ENCODE measurements around the gene F5.

F5 gene

DNA sequence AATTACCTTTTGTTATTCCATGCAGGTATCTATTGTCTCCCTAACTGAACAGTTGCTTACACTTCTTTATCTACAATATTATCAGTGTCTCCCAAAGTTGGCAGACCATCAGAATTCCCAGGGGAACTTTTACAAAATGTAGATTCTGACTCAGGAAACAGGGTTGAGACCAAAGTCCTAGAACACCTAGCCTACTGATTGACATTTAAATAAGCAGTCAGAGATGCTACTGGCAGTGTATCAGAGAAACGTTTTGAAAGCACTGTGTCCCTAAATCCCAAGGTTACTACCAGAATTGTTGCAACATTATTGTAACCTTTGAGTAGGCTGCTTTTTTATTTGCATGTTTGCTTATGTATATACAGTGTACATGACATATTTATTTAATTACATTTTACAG lies 1.8 kb upstream of the F5 start:
- DNase-seq = no peak

DNA sequence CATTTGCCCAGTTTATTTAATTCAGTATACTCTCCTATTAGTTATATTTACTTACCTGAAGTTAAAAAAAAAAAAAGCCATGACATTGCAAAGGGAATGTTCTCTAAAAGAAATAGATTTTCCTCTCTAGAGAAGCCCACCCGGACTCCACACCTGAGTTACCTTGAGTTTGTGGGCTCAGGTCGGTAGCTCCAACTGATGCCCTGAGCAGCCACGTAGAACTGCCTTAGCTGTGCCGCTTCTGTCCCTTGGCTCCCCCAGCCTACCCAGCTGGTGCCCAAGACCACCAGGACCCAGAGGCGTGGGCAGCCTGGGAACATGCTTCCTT lies 250 bp downstream of the F5 start:
- no peak for DNase-seq

DNA sequence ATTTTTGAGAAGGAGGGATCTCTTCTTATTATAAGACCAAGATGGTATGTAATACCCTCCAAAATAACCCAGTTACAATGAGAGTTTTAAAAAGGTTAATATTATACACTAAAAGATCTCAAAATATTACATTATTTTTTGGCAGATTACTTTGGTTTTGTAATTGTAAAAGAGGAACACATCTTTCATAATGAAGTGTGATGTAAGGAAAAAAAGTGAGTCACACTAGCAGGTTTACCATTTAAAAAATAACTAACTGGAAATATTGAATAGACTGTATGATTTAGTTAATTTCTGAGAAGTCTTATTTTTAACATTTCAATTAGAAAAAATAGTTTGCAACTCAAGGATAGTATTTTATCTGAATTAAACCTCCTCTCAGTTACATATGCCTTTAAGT lies 1.1 kb downstream of the F5 start:
- DNase-seq = no peak

DNA sequence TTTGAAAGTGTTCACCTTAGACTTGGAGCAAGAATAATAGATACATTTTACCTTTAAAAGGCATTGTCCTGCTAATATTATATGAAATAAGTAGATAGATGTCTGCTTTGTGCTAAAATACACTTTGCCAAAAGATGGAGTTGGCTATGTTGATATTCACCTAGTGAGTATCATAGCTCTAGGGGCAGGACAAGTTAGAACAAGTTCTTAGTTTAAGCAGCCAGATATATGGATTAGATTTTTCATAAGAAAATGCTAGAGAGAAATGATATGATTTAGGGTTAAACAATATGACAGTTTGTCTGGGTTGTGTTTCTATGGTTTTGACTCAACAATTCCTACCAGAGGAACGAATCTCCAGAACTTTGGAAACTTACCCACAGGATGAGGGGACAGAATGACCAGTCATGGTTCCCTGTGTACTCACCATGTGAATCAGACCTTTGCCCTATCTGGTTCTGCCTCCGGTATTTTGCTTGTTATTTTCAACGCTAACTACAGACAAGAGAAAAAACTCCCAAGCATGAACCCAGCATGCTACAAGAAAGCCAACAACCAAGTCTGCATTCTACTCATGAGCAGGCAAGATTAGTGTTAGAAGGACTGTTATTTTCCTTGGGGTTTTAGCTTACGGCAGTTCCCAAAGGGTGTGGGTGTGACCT lies 1.7 kb downstream of the F5 start:
- DNase-seq = no peak

DNA sequence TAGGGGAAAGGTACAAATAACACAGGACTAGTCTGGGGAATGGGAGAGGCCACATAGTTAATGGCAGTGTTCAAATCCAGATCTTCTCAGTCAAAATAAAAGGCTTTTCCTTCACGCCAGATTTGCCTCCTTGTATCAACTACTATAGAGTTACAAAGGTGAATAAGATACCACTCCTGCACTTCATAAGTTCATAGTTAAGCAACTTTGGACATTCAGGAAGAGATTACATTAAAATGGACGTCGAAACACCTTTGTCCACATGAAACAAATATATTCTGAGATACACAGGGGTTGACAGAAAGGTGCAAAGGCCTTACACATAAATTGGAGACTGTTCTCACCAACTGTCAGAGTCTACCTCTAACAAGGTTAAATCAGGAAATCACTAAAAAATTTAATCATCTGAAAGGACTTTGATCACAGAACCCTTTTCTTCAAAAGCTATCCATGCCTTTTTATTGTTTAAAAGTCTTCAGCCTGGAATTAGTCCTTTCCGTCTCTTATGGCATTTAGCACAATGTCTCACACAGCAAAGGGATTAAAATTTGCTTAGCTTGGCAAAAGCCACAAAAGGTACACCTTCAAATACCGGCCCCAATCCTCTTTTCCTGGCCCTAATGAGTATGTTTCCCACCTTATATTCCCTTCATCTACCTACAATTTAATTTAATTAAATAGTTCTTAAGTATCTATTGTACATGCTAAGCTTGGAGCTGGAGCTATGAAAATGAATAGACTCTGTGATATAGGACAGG lies 8.1 kb downstream of the F5 start:
- no peak for DNase-seq

DNA sequence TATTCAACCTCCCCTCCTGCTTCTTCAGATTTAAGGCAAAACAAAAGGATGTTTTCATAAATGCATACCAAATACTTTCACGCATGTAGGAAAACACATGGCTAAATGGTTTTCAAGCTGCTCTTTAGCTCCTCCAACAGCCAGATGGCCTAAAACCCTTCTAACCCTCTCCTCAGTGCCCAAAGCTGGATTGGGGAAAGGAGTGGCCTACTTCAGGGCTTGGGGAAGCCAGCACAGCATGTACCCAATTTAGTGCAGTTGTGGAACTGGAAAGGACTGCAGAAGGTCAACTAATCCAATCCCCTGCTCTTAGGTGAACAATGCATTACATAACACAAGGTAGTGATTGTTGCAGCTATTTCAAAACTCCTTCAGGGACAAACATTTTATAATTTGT lies 9.3 kb downstream of the F5 start:
- DNase-seq = no peak

DNA sequence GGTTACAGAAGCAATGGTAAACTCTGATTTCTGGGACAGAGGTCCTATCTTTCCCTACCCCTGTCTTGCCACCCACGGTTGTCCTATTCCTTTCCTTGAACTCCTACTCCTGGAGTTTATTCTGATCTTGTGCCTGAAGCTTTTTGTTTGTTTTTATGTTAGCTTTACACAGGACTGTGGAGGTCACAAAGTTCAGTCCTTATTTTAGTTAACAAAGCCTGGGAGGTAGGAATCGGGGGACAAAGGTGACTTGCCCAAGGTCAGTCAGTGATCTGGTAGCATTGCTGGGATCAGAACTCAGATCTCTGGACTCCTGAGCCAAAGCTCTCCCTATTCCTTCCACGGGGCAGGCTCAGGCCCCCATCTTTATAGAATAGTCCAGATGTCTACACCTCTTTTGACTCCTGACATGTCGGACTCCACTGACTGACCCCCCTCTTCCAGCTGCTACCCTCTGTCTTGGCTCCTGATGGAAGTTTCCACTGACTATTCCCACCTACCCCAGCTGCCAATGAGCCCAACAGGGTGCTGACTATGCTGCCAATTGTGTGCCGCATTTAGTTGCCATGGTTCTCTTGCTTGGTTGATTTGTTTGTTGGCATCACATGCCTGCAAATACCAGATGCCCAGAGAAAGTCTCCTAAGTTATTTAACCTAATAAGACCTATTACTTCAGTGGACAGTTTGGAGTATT lies 9.9 kb downstream of the F5 start:
- no peak for DNase-seq

DNA sequence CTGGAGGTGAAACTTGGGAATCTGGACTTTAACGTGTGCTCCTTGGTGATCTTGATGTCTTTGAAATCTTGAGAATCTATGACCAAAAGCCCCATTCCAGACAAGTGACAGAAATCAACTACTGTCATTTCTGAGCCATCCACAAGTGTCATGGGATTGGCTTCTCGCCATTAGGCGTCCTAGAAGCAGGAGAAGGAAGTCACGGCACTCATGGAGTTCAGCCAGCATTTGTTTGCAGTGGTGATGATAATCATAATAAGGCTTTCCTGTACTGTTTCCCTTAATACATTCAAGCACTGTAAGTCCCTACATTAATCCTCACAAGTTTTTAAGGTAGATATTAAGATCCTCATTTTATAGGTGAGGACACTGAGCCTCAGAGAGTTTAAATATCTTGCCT lies 11.9 kb downstream of the F5 start:
- no peak for DNase-seq

DNA sequence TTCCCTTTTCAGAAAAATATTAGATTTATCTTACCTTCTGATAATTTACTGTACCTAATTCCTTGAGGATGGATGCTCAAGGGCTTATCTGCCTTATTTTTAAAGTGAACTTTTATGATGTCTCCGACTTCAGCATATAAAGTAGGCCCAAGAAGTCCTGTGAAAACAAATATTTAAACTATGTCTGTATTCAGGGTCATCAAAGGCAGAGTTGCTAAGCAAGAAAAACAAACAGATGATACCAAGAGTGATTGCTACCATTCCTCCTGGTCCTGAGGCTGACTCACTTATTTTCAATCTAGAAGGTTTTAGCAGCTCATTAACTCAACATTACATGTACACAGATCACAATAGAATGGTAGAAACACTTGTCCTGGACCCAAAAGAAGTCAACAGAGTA lies 14.1 kb downstream of the F5 start:
- DNase-seq = no peak

DNA sequence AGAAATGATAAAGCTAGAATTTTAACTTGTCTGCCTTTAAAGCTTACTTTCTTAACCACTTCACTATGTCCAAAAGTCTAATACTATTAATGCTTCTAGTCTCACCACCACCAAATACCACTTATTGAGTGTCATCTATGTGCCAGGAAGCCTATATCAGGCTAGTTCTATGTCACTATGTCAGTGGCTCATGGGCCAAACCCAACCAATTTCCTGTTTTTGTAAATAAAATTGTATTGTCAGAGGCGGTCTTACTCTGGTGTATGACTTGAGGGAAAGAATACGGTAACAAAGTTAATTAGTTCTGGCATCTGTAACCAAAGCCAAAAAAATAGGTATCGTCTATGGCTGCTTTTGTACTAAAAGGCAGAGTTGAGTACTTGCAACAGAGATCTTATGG lies 14.8 kb downstream of the F5 start:
- no peak for DNase-seq

DNA sequence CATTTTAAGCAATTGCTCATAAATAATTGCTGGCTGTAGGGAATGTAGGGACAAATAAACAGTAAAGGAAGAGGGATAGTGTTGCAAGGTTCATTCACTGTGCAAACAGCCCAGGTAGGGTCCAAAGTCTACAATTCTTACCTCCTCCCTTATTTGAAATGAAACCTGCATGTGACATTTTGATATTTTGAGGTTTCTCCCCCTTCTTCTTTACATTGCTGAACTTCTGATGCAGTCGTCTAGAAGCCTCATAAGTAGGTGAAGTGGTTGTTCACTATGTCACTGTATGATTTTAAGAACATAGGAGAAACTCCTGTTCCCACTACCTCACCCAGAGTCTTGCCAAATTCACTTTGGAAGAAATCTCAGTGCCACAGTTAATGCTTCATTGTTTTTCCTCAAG lies 16.1 kb downstream of the F5 start:
- no peak for DNase-seq

DNA sequence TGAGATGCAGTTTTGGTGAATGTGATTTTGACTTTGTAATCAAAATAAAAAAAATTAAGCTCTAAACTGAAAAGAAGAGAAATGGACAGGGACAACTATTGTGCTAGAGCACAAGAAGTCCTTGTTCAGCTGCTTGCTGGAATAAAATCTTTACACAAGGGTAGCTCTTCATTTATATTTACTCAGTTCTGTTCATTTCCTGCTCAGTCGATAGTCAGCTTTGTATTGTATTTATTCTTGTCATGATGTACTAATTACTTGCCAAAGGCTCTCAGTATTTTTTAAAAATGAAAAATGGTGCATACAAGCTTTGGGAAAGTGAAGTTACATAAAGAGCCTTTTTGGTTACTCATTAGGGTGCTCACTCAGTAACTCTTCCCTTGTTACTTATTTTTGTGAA lies 17.8 kb downstream of the F5 start:
- DNase-seq = no peak

DNA sequence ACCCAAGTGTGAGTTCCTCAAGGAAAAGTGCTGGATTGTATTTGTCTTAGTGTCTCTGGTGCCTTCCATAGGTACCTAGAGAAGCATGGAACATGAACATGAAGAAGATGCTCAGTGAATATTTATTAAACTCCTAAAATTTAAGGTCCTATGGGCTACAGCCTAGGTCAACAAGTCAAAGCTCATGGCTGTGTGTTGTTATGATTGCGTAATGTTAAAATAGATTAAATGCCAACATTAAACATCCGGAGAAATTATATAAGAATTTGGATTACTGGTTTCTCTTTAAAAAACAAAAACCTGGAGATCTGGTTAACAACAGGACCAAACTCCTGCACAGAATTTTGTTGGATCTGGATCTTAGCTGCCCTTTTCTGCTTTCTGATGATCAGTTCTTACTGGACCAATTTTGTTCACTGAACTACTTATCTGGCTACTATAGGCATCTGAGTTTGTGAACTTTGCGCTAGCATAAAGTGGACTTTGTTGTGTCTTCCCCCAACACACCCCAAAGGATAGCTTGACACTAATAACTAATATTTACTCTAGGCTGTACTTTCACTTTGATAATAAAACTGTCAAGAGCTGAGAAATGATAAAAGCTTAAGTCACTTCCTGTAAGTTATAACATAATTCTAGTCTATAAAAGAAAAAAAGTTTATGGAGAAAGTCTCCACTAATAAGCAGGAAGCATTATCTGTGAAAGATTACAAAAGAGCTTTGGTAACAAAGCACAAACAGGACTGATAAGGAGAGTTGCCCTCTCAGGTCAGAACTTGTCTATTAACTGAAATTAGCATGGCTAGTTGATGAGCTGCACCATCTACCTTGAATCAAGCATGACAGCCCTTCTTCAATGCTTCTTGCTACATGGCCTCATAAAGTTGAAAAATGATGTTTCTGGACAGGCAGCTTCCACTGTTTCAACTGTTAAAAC lies 20.7 kb downstream of the F5 start:
- DNase-seq = no peak

DNA sequence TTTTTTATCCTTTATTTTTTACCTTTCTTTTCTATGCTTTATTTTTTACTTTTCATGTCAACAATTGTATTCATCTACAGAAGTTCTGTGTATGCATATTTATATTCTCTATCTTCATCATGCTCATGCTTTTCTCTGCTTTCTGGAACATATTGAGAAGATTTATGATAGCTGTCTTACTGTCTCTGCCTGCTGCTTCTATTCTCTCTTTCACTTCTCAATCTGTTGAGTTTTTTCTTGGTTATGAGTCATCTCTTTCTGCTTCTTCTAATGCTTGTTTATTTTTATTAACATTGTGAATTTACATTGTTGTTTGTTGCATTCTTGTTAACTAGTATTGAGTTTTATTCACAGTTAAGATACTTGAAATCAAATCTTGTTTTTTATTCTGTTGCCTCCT lies 22.6 kb downstream of the F5 start:
- DNase-seq = no peak

DNA sequence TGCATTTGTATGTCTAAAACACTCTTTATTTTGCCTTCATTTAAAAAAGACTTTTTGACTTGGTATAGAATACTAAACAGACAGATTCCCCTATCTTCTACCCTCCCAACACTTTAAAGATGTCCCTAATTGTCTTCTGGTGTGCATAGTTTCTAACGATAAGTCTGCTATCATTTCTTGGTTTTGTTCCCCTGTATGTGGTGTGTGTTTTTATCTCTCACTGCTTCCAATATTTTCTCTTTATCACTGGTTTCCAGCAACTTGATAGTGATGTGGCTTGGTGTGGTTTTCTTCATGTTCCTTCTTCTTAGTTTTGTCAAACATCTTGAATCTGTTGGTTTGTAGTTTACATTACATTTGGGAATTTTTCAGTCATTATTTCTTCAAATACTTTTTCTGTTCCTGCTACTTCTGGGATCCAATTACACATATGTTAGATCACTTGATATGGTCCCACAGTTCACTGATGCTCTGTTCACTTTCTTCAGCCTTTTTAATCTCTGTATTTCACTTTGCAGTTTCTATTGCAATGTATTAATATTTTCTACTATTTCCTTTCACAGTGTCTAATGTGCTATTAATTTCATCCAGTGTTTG lies 23.2 kb downstream of the F5 start:
- DNase-seq = no peak

DNA sequence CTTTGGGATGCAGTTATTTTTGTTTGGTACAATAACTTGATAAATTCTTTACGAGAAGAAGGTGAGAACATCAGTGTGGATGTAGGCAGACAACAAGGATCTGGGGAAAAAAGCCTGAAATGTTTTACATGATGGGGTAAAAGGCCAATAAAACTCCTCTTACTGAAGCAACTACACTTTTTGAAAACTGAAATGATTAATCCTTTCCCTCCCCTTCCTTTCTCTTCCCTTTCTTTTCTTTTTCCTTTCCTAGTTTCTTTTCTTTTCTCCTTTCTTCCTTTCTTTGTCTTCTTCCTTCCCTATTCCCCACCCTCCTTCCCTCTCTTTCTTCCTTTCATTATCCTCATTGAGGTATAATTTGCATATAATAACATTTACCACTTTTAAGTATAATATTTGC lies 24.6 kb downstream of the F5 start:
- DNase-seq = no peak

DNA sequence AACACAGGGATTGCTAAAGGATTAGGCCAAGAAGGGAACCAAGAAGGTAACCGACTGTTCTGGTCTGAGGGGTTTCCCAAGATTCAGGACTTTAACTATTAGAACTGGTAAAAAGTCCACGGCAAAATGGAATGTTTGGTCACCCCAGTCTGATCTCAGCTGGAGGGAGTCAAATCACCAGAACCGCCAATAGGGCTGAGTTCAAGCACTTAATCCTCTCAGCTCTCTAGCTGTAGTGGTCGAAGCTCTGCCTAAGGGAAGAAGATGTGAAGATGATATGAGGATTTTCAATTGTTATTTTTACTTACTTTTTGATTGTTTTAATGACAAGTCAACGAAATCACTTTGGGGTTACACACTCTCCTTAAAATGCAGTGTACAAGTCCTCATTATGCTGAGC lies 29.1 kb downstream of the F5 start:
- DNase-seq = no peak

DNA sequence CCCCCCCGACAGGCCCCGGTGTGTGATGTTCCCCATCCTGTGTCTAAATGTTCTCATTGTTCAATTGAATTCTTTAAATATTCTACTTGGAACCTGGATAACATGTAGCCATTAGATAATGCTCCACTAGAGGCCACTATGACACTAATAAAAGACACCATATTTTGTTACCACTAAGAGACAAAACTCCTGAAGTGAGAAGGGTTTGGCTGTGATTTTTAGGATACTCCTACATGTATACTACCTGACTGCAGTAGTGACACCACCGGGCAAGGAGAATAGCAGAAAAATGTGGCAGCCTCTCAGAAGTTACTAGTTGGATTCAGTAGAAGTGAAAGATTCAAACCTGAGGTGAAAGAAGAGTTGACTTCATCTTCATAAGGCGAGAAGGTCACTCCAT lies 36.0 kb downstream of the F5 start:
- DNase-seq = peak; percentile 25

DNA sequence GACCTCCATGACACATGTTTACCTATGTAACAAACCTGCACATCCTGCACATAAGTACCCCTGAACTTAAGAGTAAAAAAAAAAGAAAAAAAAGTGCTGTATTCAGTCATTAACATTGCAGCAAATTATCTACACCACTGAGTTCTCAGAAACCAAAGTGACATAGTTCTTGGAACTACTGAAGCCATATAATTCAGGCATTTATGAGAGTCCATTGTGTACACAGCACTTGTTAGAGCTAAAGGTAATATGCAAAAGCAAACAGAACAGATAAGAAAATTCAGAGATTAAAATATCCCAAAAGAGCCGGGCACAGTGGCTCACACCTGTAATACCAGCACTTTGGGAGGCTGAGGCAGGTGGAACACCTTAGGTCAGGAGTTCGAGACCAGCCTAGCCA lies 38.0 kb downstream of the F5 start:
- no peak for DNase-seq

DNA sequence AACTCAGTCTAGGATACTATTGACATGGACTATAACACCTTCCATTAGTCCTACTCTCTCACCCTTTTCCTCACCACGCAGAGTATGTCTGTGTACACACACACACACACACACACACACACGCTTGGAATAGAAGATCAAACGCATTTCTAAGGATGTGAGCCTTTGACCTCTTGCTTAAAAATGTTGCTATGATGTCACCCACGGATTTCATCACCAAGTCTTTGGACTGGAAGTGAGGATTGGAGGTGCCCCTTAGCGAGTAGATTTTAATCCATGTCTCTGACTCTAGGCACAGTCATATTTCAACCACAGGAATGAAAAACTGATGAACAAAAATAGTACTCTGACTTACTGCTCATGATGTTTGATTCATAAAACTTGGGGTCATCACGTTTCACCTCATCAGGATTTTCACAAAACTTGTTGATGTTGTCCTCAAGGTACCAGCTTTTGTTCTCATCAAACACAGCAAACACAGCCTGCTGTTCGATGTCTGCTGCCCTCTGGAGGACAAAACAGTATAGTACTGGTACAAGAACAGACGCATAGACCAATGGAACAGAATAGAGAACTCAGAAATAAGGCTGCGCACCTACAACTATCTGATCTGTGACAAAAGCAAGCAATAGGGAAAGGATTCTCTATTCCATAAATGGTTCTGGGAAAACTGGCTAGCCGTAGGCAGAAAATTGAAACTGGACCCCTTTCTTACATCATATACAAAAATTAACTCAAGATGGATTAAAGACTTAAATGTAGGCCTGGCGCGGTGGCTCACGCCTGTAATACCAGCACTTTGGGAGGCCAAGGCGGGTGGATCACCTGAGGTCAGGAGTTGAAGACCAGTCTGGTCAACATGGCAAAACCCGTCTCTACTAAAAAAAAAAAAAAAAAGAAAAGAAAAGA lies 39.9 kb downstream of the F5 start:
- peak; percentile 66 for DNase-seq

DNA sequence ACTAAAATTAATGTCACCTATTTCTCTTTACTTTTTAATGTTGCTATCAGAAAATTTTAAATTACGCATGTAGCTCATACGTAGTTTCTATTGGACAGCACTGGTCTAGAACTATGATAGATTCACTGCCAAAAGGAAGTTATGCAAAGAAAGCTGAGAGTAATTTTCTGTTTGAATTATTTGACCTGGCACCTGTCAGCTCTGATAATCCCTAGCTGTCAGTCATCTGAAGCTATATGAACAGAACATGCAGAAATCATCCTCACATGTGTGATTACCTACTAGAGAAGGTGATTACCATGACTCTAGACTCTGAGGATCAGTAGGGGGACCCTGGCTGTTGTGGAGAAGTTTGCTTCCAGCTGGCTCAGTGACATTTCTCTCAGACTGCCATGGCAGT lies 40.8 kb downstream of the F5 start:
- no peak for DNase-seq
